ENCODE data around the gene SPAG16. TPM values are rescaled to one million over a fixed set of nuclear protein-coding genes. Genes with fewer than 3 reads are reported as not detected.

SPAG16 gene
- total RNA-seq, 1 donor from 2014 or later: 16.7 TPM

- Mint-ChIP-seq H3K9me3 (ENCODE audit: unreplicated experiment) (no peaks in the 10 kb centered on the region), H3K4me3 (ENCODE audit: unreplicated experiment) (no peak overlapping the region), H3K36me3 (ENCODE audit: low read depth, unreplicated experiment) (no peaks in the 10 kb centered on the region), H3K27ac (ENCODE audit: unreplicated experiment) (peak overlapping the region; percentile 34), H3K4me1 (ENCODE audit: low read depth, unreplicated experiment) (peaks cover 2% of the 10 kb centered on the region), H3K27me3 (ENCODE audit: low read depth, unreplicated experiment) (no peaks in the 10 kb centered on the region)
- Histone ChIP-seq H3K4me2 (ENCODE audit: low read length) (no peak overlapping the region), H2AFZ (ENCODE audit: low read depth, low read length) (no peak overlapping the region), H3K9me3 (ENCODE audit: insufficient read depth, low read depth, low read length) (no peaks in the 10 kb centered on the region), H3K36me3 (ENCODE audit: insufficient read depth, low read length) (no peaks in the 10 kb centered on the region), H3K79me2 (ENCODE audit: insufficient read depth, low read length) (no peaks in the 10 kb centered on the region), H4K20me1 (ENCODE audit: insufficient read depth, low read length) (no peaks in the 10 kb centered on the region), H3K27ac (ENCODE audit: low read depth, low read length) (no peak overlapping the region), H3K27me3 (ENCODE audit: insufficient read depth, low read length) (no peaks in the 10 kb centered on the region), H3K4me1 (ENCODE audit: insufficient read depth, low read length) (no peaks in the 10 kb centered on the region), H3K4me3 (ENCODE audit: insufficient read depth, low read depth, low read length) (no peak overlapping the region), H3K9ac (ENCODE audit: low read length) (no peak overlapping the region)
- no peak for TF ChIP-seq CTCF (IDR thresholded peaks at IDR 0.05; ENCODE audit: insufficient read depth, low read depth, low read length)
- TF ChIP-seq EZH2 (IDR thresholded peaks at IDR 0.05; ENCODE audit: insufficient read depth, low read length): no peak
- DNase-seq (ENCODE audit: low read depth) (no peak), FAIRE-seq (no peak)
Observed at GRCh38 chr2:214217599-214217998, 933.3 kb downstream of the SPAG16 start.

DNA sequence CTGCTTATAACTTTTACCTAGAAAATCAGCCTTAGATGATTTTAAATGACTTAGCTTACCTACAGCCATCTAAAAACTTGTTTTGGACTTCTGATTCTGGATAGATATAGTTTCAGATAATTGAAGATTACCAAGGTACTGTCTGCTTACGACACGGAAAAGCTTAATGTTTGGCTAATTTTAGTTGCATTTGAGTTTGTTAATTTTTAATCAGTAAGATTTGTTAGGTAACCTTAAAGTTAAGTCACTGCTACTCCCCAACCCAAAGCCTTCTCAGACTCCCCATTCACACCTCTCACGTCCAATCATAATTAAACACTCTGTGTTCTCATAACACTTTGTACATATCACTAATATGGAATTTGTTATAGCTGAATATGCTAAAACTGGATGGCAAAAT, 936.0 kb downstream of the SPAG16 start:
- Mint-ChIP-seq H3K9me3 (ENCODE audit: unreplicated experiment) (no peaks in the 10 kb centered on the region), H3K27ac (ENCODE audit: unreplicated experiment) (no peak overlapping the region), H3K27me3 (ENCODE audit: low read depth, unreplicated experiment) (no peaks in the 10 kb centered on the region), H3K36me3 (ENCODE audit: low read depth, unreplicated experiment) (no peaks in the 10 kb centered on the region), H3K4me3 (ENCODE audit: unreplicated experiment) (no peak overlapping the region), H3K4me1 (ENCODE audit: low read depth, unreplicated experiment) (peaks cover 2% of the 10 kb centered on the region)
- H3K4me1 ChIP-seq (ENCODE audit: insufficient read depth, low read length): no peaks in the 10 kb centered on the region
- H3K27ac ChIP-seq (ENCODE audit: low read depth, low read length): no peak overlapping the region
- no peak for FAIRE-seq
- no peaks in the 10 kb centered on the region for H4K20me1 ChIP-seq (ENCODE audit: insufficient read depth, low read length)
- no peaks in the 10 kb centered on the region for H3K27me3 ChIP-seq (ENCODE audit: insufficient read depth, low read length)
- DNase-seq (ENCODE audit: low read depth): no peak
- no peak for TF ChIP-seq EZH2 (IDR thresholded peaks at IDR 0.05; ENCODE audit: insufficient read depth, low read length)
- no peak for TF ChIP-seq CTCF (IDR thresholded peaks at IDR 0.05; ENCODE audit: insufficient read depth, low read depth, low read length)
- H3K9me3 ChIP-seq (ENCODE audit: insufficient read depth, low read depth, low read length): no peaks in the 10 kb centered on the region
- no peaks in the 10 kb centered on the region for H3K36me3 ChIP-seq (ENCODE audit: insufficient read depth, low read length)
- H3K4me3 ChIP-seq (ENCODE audit: insufficient read depth, low read depth, low read length): no peak overlapping the region
- no peak overlapping the region for H3K9ac ChIP-seq (ENCODE audit: low read length)
- no peaks in the 10 kb centered on the region for H3K79me2 ChIP-seq (ENCODE audit: insufficient read depth, low read length)
- H2AFZ ChIP-seq (ENCODE audit: low read depth, low read length): no peak overlapping the region
- H3K4me2 ChIP-seq (ENCODE audit: low read length): no peak overlapping the region

DNA sequence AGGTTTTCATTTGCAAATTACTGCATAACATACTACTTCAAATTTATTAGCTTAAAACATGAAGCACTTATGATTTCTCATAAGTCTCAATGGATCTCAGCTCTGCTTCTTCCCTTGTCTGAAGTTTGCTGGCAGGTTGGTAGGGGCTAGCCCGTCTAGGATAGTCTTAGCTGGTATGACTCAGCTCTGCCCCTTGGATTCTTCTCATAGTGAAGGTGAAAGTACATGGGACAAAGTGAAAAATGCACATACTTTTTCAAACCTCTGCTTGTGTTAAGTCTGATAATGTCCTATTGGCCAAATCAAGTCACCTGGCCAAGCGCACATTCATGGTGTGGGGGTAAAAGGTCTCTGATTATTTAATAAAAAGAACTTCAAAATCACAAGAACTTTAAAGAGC, 941.8 kb downstream of the SPAG16 start:
- H3K36me3 Mint-ChIP-seq (ENCODE audit: low read depth, unreplicated experiment): no peaks in the 10 kb centered on the region
- Histone ChIP-seq H4K20me1 (ENCODE audit: insufficient read depth, low read length) (no peaks in the 10 kb centered on the region), H3K4me1 (ENCODE audit: insufficient read depth, low read length) (no peaks in the 10 kb centered on the region), H3K79me2 (ENCODE audit: insufficient read depth, low read length) (no peaks in the 10 kb centered on the region), H3K9ac (ENCODE audit: low read length) (no peak overlapping the region), H3K36me3 (ENCODE audit: insufficient read depth, low read length) (no peaks in the 10 kb centered on the region), H3K4me2 (ENCODE audit: low read length) (no peak overlapping the region), H2AFZ (ENCODE audit: low read depth, low read length) (no peak overlapping the region), H3K27me3 (ENCODE audit: insufficient read depth, low read length) (no peaks in the 10 kb centered on the region), H3K27ac (ENCODE audit: low read depth, low read length) (no peak overlapping the region), H3K4me3 (ENCODE audit: insufficient read depth, low read depth, low read length) (no peak overlapping the region), H3K9me3 (ENCODE audit: insufficient read depth, low read depth, low read length) (no peaks in the 10 kb centered on the region)
- TF ChIP-seq CTCF (IDR thresholded peaks at IDR 0.05; ENCODE audit: insufficient read depth, low read depth, low read length) (no peak), EZH2 (IDR thresholded peaks at IDR 0.05; ENCODE audit: insufficient read depth, low read length) (no peak)
- peak overlapping the region; percentile 18 for H3K27ac Mint-ChIP-seq (ENCODE audit: unreplicated experiment)
- FAIRE-seq: no peak
- no peaks in the 10 kb centered on the region for H3K27me3 Mint-ChIP-seq (ENCODE audit: low read depth, unreplicated experiment)
- no peaks in the 10 kb centered on the region for H3K9me3 Mint-ChIP-seq (ENCODE audit: unreplicated experiment)
- peak; percentile 3 for DNase-seq (ENCODE audit: low read depth)
- no peak overlapping the region for H3K4me3 Mint-ChIP-seq (ENCODE audit: unreplicated experiment)
- peaks cover 8% of the 10 kb centered on the region for H3K4me1 Mint-ChIP-seq (ENCODE audit: low read depth, unreplicated experiment)

Data from astrocyte (in vitro differentiated cells and primary cell).